K562 (cell line): ENCODE results near the gene MPLKIP.

Source experiments
- CREB1 ChIP-seq, 2 experiments: sonication (generic) in 1 of 2; formaldehyde crosslinking in 1 of 2; IDR thresholded peaks; 2 replicates each; pipeline versions ENCODE4 v1.6.1 to v1.8.0; 2012 to 2022; ENCODE audit warnings: inconsistent platforms in 1 of 2, mild to moderate bottlenecking in 1 of 2, missing genetic modification reagents in 1 of 2, moderate library complexity in 1 of 2
- L3MBTL2 ChIP-seq: fragments of 450-650 bp; IDR thresholded peaks from 2 replicates; pipeline ENCODE4 v1.6.1; 2016; ENCODE audit warnings: mild to moderate bottlenecking, moderate library complexity
- NR2F6 ChIP-seq: fragments of 450-650 bp; formaldehyde crosslinking; IDR thresholded peaks from 2 replicates; pipeline ENCODE4 v1.4.0; 2020; ENCODE audit warnings: mild to moderate bottlenecking
- PHF8 ChIP-seq: fragments of 200-600 bp; sonication (generic); IDR thresholded peaks from 2 replicates; pipeline ENCODE4 v1.6.1; 2012; ENCODE audit warnings: mixed run types, mild to moderate bottlenecking, inconsistent platforms, low read length, moderate library complexity, borderline replicate concordance
- RBFOX2 ChIP-seq: fragments of 200-400 bp; formaldehyde crosslinking; IDR thresholded peaks from 2 replicates; pipeline ENCODE4 v1.6.1; 2017; ENCODE audit warnings: low read depth, mild to moderate bottlenecking, low read length, moderate library complexity
- RFX1 ChIP-seq: fragments of 450-650 bp; IDR thresholded peaks from 2 replicates; pipeline ENCODE4 v1.6.1; 2016; ENCODE audit warnings: mild to moderate bottlenecking, moderate library complexity
- SRF ChIP-seq, 2 experiments: fragments of 250-450, 450-650 bp in 1 of 2; sonication (Bioruptor Pico) in 1 of 2; sonication (generic) in 1 of 2; formaldehyde crosslinking; IDR thresholded peaks; 2 replicates each; pipeline versions ENCODE4 v1.5.0 to v1.5.1; 2020 to 2022; ENCODE audit warnings: mild to moderate bottlenecking in 1 of 2, missing genetic modification reagents in 1 of 2
- ZNF121 ChIP-seq: sonication (generic); formaldehyde crosslinking; conservative IDR thresholded peaks from 2 replicates; pipeline ENCODE4 v1.8.0; 2022; ENCODE audit warnings: missing genetic modification reagents
- ZNF175 ChIP-seq: fragments of 200-800 bp; sonication (Bioruptor generic); IDR thresholded peaks from 2 replicates; pipeline ENCODE4 v1.6.1; 2016; ENCODE audit warnings: low read depth, mild to moderate bottlenecking, missing genetic modification characterization, missing compliant biosample characterization
- ZNF217 ChIP-seq: sonication (generic); formaldehyde crosslinking; IDR thresholded peaks from 2 replicates; pipeline ENCODE4 v1.8.0; 2022; ENCODE audit warnings: mild to moderate bottlenecking, missing genetic modification reagents
- TF ChIP-seq, protein P1 (sequence below), 3 experiments: IDR thresholded peaks in 2 of 3; conservative IDR thresholded peaks in 1 of 3; 2 replicates each; pipeline ENCODE4 v1.5.1; 2011 to 2012; ENCODE audit warnings: low read length in 3 of 3, mild to moderate bottlenecking in 3 of 3, control low read depth in 2 of 3, improper control_type of control experiment in 1 of 3, inconsistent platforms in 1 of 3, low read depth in 1 of 3, mixed read lengths in 1 of 3, moderate library complexity in 1 of 3; ENCODE audit not compliant: insufficient read depth in 2 of 3
- TF ChIP-seq, protein P2 (sequence below): sonication (generic); formaldehyde crosslinking; IDR thresholded peaks from 2 replicates; pipeline ENCODE4 v1.8.1; 2023; ENCODE audit warnings: missing genetic modification reagents, mild to moderate bottlenecking, borderline replicate concordance
- TF ChIP-seq, protein P3 (sequence below), 2 experiments: fragments of 200-800 bp in 1 of 2; sonication (Bioruptor generic) in 1 of 2; sonication (generic) in 1 of 2; formaldehyde crosslinking in 1 of 2; IDR thresholded peaks in 1 of 2; conservative IDR thresholded peaks in 1 of 2; 2 replicates each; pipeline versions ENCODE4 v1.5.0 to v1.6.1; 2016 to 2020; ENCODE audit warnings: missing compliant biosample characterization in 1 of 2, missing genetic modification characterization in 1 of 2, missing genetic modification reagents in 1 of 2

DNA sequence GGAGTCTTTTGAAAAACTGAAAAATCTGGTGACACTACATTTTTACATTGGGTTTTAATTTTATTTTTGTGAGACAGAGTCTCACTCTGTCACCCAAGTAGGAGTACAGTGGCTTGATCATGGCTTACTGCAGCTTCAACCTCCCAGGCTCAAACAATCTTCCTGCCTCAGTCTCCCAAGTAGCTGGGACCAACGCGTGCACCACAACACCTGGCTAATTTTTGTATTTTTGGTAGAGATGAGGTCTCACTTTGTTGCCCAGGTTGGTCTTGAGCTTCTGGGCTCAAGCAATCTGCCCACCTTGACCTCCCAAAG lies 11.5 kb downstream of the MPLKIP start:
- TF ChIP-seq ZNF175: no peak
- TF ChIP-seq, protein P1, sequence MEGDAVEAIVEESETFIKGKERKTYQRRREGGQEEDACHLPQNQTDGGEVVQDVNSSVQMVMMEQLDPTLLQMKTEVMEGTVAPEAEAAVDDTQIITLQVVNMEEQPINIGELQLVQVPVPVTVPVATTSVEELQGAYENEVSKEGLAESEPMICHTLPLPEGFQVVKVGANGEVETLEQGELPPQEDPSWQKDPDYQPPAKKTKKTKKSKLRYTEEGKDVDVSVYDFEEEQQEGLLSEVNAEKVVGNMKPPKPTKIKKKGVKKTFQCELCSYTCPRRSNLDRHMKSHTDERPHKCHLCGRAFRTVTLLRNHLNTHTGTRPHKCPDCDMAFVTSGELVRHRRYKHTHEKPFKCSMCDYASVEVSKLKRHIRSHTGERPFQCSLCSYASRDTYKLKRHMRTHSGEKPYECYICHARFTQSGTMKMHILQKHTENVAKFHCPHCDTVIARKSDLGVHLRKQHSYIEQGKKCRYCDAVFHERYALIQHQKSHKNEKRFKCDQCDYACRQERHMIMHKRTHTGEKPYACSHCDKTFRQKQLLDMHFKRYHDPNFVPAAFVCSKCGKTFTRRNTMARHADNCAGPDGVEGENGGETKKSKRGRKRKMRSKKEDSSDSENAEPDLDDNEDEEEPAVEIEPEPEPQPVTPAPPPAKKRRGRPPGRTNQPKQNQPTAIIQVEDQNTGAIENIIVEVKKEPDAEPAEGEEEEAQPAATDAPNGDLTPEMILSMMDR (IDR thresholded peaks at IDR 0.05 in 2 of 3, conservative IDR thresholded peaks at IDR 0.05 in 1 of 3; ENCODE audit: insufficient read depth in 2 of 3, low read depth in 1 of 3, low read length in 3 of 3): no peak
- TF ChIP-seq RFX1: no peak
- TF ChIP-seq ZNF217 (CRISPR knock-in tag): no peak
- TF ChIP-seq NR2F6 (CRISPR knock-in tag): no peak
- TF ChIP-seq L3MBTL2: no peak
- no peak for TF ChIP-seq ZNF121 (CRISPR knock-in tag)
- TF ChIP-seq CREB1 (IDR thresholded peaks at IDR 0.05): no peak
- TF ChIP-seq CREB1 (CRISPR knock-in tag; IDR thresholded peaks at IDR 0.05): no peak
- TF ChIP-seq, protein P2, sequence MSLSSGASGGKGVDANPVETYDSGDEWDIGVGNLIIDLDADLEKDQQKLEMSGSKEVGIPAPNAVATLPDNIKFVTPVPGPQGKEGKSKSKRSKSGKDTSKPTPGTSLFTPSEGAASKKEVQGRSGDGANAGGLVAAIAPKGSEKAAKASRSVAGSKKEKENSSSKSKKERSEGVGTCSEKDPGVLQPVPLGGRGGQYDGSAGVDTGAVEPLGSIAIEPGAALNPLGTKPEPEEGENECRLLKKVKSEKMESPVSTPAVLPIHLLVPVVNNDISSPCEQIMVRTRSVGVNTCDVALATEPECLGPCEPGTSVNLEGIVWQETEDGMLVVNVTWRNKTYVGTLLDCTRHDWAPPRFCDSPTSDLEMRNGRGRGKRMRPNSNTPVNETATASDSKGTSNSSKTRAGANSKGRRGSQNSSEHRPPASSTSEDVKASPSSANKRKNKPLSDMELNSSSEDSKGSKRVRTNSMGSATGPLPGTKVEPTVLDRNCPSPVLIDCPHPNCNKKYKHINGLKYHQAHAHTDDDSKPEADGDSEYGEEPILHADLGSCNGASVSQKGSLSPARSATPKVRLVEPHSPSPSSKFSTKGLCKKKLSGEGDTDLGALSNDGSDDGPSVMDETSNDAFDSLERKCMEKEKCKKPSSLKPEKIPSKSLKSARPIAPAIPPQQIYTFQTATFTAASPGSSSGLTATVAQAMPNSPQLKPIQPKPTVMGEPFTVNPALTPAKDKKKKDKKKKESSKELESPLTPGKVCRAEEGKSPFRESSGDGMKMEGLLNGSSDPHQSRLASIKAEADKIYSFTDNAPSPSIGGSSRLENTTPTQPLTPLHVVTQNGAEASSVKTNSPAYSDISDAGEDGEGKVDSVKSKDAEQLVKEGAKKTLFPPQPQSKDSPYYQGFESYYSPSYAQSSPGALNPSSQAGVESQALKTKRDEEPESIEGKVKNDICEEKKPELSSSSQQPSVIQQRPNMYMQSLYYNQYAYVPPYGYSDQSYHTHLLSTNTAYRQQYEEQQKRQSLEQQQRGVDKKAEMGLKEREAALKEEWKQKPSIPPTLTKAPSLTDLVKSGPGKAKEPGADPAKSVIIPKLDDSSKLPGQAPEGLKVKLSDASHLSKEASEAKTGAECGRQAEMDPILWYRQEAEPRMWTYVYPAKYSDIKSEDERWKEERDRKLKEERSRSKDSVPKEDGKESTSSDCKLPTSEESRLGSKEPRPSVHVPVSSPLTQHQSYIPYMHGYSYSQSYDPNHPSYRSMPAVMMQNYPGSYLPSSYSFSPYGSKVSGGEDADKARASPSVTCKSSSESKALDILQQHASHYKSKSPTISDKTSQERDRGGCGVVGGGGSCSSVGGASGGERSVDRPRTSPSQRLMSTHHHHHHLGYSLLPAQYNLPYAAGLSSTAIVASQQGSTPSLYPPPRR (CRISPR knock-in tag): no peak
- no peak for TF ChIP-seq SRF (CRISPR knock-in tag; IDR thresholded peaks at IDR 0.05)
- no peak for TF ChIP-seq RBFOX2
- TF ChIP-seq PHF8: no peak
- TF ChIP-seq, protein P3, sequence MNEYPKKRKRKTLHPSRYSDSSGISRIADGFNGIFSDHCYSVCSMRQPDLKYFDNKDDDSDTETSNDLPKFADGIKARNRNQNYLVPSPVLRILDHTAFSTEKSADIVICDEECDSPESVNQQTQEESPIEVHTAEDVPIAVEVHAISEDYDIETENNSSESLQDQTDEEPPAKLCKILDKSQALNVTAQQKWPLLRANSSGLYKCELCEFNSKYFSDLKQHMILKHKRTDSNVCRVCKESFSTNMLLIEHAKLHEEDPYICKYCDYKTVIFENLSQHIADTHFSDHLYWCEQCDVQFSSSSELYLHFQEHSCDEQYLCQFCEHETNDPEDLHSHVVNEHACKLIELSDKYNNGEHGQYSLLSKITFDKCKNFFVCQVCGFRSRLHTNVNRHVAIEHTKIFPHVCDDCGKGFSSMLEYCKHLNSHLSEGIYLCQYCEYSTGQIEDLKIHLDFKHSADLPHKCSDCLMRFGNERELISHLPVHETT (CRISPR knock-in tag; conservative IDR thresholded peaks at IDR 0.05 in 1 of 2, IDR thresholded peaks at IDR 0.05 in 1 of 2): no peak
